HG03469 (cell line): ENCODE results near the gene TMEM222.

Experiments used
- ATAC-seq: cut with Tn5 transposase; IDR thresholded peaks from one replicate; pipeline ENCODE4 v1.9.1; 2021; ENCODE audit warnings: mild to moderate bottlenecking, moderate library complexity, moderate number of reproducible peaks; ENCODE audit not compliant: unreplicated experiment

TMEM222 gene

GRCh38 chr1:27306071-27306470 is 15.9 kb upstream of the TMEM222 start:
- ATAC-seq, result no peak

- ATAC-seq, result no peak
These were observed 14.8 kb upstream of the TMEM222 start for GRCh38 chr1:27306892-27307761.

- ATAC-seq, result no peak
These were observed 13.9 kb upstream of the TMEM222 start for GRCh38 chr1:27307874-27308598.

- no peak for ATAC-seq
These were observed 7.8 kb upstream of the TMEM222 start for GRCh38 chr1:27314169-27314568.

GRCh38 chr1:27314737-27315136 is 7.2 kb upstream of the TMEM222 start:
- no peak for ATAC-seq

- ATAC-seq, result no peak
These were observed 5.1 kb upstream of the TMEM222 start for GRCh38 chr1:27316860-27317259.

- ATAC-seq, result no peak
These were observed 3.8 kb upstream of the TMEM222 start for GRCh38 chr1:27318136-27318535.

- no peak for ATAC-seq
These were observed 3.4 kb upstream of the TMEM222 start for GRCh38 chr1:27318596-27318995.

GRCh38 chr1:27322569-27323240 is 742 bp downstream of the TMEM222 start:
- ATAC-seq, result no peak

- ATAC-seq, result no peak
These were observed 3.3 kb downstream of the TMEM222 start for GRCh38 chr1:27325286-27325685.

- ATAC-seq, result no peak
These were observed 6.0 kb downstream of the TMEM222 start for GRCh38 chr1:27327964-27328363.

- no peak for ATAC-seq
These were observed 8.8 kb downstream of the TMEM222 start for GRCh38 chr1:27330786-27331185.

- no peak for ATAC-seq
These were observed 9.5 kb downstream of the TMEM222 start for GRCh38 chr1:27331426-27331825.

- ATAC-seq, result no peak
These were observed 10.0 kb downstream of the TMEM222 start for GRCh38 chr1:27331922-27332321.

GRCh38 chr1:27332536-27333281 is 10.7 kb downstream of the TMEM222 start:
- no peak for ATAC-seq

- ATAC-seq, result no peak
These were observed 11.8 kb downstream of the TMEM222 start for GRCh38 chr1:27333717-27334279.

GRCh38 chr1:27335506-27336422 is 13.8 kb downstream of the TMEM222 start:
- no peak for ATAC-seq

GRCh38 chr1:27336756-27337155 is 14.8 kb downstream of the TMEM222 start:
- ATAC-seq, result no peak

GRCh38 chr1:27338751-27339150 is 16.8 kb downstream of the TMEM222 start:
- no peak for ATAC-seq
